Adipocyte (in vitro differentiated cells): ENCODE measurements around the gene MTA3.

Experiments
- DNase-seq: peaks from one replicate; pipeline ENCODE4 v3.0.0-alpha.2; 2015; ENCODE audit warnings: low read depth
- H3K27me3 ChIP-seq: replicated peaks from 2 replicates; pipeline ENCODE4 v1.7.0; 2013; ENCODE audit warnings: mild to moderate bottlenecking, low read length, moderate library complexity; ENCODE audit not compliant: control insufficient read depth, insufficient read depth
- H3K36me3 ChIP-seq: 2 replicates; pipeline ENCODE4 v1.7.0; 2013; ENCODE audit warnings: low read length, mild to moderate bottlenecking, moderate library complexity; ENCODE audit not compliant: control insufficient read depth, insufficient read depth, severe bottlenecking
- H3K4me1 ChIP-seq: 2 replicates; pipeline ENCODE4 v1.7.0; 2013; ENCODE audit warnings: mild to moderate bottlenecking, low read length, moderate library complexity; ENCODE audit not compliant: control insufficient read depth, insufficient read depth
- H3K4me3 ChIP-seq: 2 replicates; pipeline ENCODE4 v1.7.0; 2013; ENCODE audit warnings: mild to moderate bottlenecking, low read length, moderate library complexity
- H3K9ac ChIP-seq: 2 replicates; pipeline ENCODE4 v1.7.0; 2013; ENCODE audit warnings: mild to moderate bottlenecking, low read length, moderate library complexity
- H3K9me3 ChIP-seq: 2 replicates; pipeline ENCODE4 v1.7.0; 2013; ENCODE audit warnings: mild to moderate bottlenecking, low read length, moderate library complexity; ENCODE audit not compliant: control insufficient read depth

MTA3 gene

DNA sequence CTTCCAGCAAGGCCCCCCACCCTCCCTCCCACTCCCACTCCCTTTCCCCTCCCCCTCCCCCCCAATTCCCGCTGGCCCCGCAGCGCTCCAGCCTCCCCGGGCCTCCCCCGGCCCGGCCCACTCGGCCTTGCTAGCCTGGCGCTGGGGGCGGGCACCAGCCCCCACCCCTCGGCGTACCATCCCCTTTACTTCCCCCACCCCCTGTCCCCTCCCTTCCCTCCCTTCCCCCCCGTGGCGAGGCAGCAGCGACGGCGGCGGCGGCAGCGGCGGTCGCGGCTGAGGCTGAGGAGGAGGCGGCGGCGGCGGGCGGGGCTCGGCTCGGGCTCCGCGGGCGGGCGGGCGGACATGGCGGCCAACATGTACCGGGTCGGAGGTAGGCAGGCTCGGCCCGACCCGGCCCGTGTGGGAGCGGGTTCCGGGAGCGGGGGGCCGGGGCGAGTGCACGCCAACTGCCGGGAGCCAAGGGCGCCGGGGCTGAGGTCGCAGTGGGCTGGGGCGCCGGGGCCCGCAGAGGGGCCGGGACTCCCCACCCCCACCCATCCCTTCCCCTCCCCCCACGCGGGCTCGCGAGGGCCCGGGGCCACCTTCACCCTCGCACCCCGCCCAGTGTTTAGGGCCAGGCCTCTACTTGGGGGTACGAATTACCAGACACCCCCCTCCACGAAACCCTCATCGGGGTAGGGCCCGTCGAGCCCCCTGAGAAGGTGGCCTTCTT, at the start of gene MTA3:
MTA3 (plus strand) TSS at position 232 of the 715 bp plus-strand sequence; CDS start at position 346, 114 bp downstream.
- no peaks in the 10 kb centered on the region for H3K9me3 ChIP-seq
- H3K4me1 ChIP-seq: peaks cover 26% of the 10 kb centered on the region
- H3K36me3 ChIP-seq: peaks cover 4% of the 10 kb centered on the region
- DNase-seq: peak; percentile 76
- H3K4me3 ChIP-seq: peak within 1 kb of the TSS; percentile 79
- no peaks in the 10 kb centered on the region for H3K27me3 ChIP-seq
- peak within 1 kb of the TSS; percentile 84 for H3K9ac ChIP-seq

DNA sequence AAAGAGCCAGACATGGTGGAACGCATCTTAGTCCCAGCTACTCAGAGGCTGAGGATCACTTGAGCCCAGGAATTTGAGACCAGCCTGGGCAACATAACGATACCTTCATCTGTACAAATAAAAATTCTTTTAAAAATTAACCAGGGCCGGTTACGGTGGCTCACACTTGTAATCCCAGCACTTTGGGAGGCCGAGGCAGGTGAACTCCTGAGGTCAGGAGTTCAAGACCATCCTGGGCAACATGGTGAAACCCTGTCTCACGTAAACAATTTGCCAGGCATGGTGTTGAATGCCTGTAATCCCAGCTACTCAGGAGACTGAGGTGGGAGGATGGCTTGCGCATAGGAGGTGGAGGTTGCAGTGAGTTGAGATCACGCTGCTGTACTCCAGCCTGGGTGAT, 48.8 kb upstream of the MTA3 start:
- H3K27me3 ChIP-seq: peaks cover 12% of the 10 kb centered on the region
- DNase-seq: no peak
- no peak overlapping the region for H3K9ac ChIP-seq
- no peaks in the 10 kb centered on the region for H3K4me1 ChIP-seq
- no peaks in the 10 kb centered on the region for H3K36me3 ChIP-seq
- no peak overlapping the region for H3K4me3 ChIP-seq
- H3K9me3 ChIP-seq: no peaks in the 10 kb centered on the region

DNA sequence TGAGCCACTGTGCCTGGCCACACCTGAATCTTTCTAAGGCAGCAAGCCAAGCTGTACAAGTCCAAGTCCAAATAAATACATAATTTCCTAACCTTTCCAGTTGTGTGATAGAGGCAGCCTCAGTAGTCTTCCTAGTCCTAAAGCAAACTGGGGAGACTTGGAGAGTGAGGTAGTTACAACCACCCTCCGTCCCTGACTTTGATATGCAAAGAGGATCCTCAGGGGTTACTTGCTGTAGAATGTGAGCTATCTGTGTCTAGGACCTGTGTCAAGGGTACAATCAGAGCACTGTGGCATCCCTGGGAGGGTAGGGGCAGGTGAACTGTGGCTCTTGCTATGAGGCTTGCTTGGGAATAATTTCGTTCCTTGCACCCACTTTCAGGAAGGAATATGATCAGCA, 46.4 kb upstream of the MTA3 start:
- H3K4me1 ChIP-seq: no peaks in the 10 kb centered on the region
- no peaks in the 10 kb centered on the region for H3K9me3 ChIP-seq
- no peaks in the 10 kb centered on the region for H3K36me3 ChIP-seq
- no peak for DNase-seq
- H3K9ac ChIP-seq: no peak overlapping the region
- peaks cover 12% of the 10 kb centered on the region for H3K27me3 ChIP-seq
- no peak overlapping the region for H3K4me3 ChIP-seq

DNA sequence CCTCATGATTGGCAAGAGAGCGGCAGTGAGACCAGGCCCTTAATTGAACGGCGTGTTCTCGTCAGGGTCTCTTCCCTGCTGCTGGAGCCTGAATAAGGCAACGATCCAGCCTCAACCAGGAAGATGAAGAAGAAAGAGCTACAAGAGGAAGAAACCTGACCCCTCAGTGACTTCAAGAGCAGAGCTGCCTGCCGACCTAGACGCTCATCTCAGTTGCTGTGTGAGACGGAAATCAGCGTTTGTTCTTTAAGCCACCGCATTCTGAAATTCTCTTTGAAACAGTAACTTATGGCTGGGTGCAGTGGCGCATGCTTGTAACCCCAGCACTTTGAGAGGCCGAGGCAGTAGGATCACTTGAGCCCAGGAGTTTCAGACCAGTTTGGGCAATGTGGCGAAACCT, 45.1 kb upstream of the MTA3 start:
- Histone ChIP-seq H3K4me3 (no peak overlapping the region), H3K9me3 (no peaks in the 10 kb centered on the region), H3K9ac (no peak overlapping the region), H3K36me3 (no peaks in the 10 kb centered on the region), H3K27me3 (peaks cover 12% of the 10 kb centered on the region), H3K4me1 (no peaks in the 10 kb centered on the region)
- DNase-seq: no peak

DNA sequence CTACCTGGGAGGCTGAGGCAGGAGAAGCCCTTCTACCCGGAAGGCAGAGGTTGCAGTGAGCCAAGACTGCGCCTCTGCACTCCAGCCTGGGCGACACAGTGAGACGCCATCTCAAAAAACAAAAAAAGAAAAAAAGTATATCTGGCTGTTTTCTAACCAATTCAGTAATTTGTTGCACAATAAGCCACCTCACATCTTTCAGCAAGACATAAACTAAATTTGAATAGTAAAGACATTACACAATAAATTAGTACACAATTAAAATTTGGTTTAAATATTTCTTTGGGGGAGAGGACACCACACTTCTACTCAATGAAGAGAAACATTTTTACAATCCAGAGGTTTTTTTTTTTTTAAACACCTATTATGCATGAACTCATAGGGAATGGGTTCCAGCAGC, 36.0 kb upstream of the MTA3 start:
- H3K9me3 ChIP-seq: no peaks in the 10 kb centered on the region
- DNase-seq: no peak
- H3K4me1 ChIP-seq: no peaks in the 10 kb centered on the region
- no peaks in the 10 kb centered on the region for H3K27me3 ChIP-seq
- no peak overlapping the region for H3K4me3 ChIP-seq
- no peaks in the 10 kb centered on the region for H3K36me3 ChIP-seq
- H3K9ac ChIP-seq: no peak overlapping the region

DNA sequence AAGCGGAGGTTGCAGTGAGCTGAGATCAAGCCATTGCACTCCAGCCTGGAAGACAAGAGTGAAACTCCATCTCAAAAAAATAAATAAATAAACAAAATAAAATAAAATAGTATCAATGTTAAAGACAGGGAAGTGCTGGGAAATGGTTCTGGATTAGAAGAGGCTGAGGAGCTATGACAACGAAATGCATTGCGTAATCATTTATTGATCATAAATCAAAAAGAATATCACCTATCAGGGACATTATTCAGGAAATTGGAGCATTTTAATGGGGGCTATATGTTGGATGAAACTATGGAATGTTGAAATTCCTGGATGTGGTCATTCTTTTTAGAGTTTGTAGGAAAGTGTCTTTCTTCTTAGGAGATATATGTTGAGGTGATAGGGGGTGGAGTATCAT, 30.9 kb upstream of the MTA3 start:
- Histone ChIP-seq H3K9ac (no peak overlapping the region), H3K4me1 (no peaks in the 10 kb centered on the region), H3K27me3 (no peaks in the 10 kb centered on the region), H3K36me3 (no peaks in the 10 kb centered on the region), H3K9me3 (no peaks in the 10 kb centered on the region), H3K4me3 (no peak overlapping the region)
- no peak for DNase-seq

DNA sequence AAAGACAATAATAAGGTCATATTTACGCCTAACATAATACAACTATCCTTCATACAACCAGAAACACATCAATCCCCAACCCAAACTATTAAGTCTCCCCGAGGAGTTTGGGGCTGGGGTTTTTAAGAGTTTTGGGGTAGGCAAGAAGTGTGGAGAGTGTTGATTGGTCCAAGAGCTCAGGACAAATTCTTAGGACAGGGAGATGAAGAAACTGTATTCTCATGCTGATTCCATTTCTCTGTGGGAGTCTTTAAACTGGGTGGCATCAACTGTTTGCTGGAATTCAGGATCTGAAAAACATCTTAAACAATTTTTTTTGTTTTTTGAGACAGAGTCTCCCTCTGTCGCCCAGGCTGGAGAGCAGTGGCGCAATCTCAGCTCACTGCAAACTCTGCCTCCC, 25.6 kb upstream of the MTA3 start:
- H3K36me3 ChIP-seq: no peaks in the 10 kb centered on the region
- no peak overlapping the region for H3K9ac ChIP-seq
- H3K4me1 ChIP-seq: no peaks in the 10 kb centered on the region
- no peak overlapping the region for H3K4me3 ChIP-seq
- no peaks in the 10 kb centered on the region for H3K9me3 ChIP-seq
- H3K27me3 ChIP-seq: peaks cover 3% of the 10 kb centered on the region
- DNase-seq: no peak

DNA sequence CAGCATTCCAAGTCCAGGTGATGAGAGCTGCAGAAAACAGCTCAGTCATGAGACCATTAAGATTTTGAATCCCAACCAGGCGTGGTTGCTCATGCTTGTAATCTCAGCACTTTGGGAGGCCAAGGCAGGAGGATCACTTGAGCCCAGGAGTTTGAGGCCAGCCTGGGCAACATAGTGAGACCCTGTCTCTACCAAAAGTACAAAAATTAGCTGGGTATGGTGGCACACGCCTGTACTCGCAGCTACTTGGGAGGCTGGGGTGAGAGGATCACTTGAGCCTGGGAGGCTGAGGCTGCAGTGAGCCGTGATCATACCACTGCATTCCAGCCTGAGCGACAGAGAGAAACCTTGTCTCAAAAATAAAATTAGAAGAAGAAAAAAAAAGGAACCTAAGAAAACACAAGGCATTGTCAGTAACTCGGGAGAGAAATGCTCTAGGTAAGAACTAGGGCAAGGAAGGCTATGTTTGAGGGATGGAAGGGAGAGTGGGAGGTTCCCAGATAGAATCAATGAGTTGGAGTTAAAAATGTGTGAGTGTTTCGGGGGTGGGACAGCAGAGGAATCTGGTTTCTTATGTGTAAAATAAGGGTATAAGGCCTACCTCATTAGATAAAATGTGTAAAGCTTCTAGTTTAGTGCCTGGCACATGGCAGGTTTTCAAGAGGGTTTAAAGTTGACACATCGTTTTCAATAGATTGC, 23.3 kb upstream of the MTA3 start:
- Histone ChIP-seq H3K27me3 (peaks cover 3% of the 10 kb centered on the region), H3K9me3 (no peaks in the 10 kb centered on the region), H3K36me3 (no peaks in the 10 kb centered on the region), H3K4me3 (no peak overlapping the region), H3K4me1 (no peaks in the 10 kb centered on the region), H3K9ac (no peak overlapping the region)
- no peak for DNase-seq

DNA sequence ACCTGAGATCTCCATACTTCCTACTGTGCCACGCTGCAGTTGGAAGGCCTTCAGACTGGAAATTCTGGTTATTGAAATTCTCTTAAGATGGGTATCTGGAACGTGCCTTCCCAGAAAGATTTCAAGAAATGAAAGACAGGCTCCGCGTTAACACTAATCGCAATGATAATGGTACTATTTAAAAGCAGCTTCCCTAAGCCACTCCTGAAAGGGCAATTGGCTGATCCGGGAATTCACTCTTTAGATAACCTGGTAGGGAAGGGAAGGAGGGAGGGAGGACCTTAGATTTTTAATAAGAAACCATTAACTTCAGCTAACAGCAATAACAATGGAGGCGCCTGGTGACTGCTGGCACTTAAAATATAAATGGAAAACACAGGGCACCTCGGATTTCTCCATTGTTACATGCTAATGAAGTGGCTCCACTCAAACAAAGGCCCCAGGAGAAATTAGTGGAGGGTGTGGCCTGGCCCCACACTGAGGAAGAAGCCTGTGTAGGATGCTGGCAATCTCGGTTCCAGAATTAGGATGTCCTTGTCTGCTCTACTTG, 22.5 kb upstream of the MTA3 start:
- Histone ChIP-seq H3K4me3 (no peak overlapping the region), H3K36me3 (no peaks in the 10 kb centered on the region), H3K9ac (no peak overlapping the region), H3K27me3 (peaks cover 3% of the 10 kb centered on the region), H3K9me3 (no peaks in the 10 kb centered on the region), H3K4me1 (no peaks in the 10 kb centered on the region)
- DNase-seq: no peak

DNA sequence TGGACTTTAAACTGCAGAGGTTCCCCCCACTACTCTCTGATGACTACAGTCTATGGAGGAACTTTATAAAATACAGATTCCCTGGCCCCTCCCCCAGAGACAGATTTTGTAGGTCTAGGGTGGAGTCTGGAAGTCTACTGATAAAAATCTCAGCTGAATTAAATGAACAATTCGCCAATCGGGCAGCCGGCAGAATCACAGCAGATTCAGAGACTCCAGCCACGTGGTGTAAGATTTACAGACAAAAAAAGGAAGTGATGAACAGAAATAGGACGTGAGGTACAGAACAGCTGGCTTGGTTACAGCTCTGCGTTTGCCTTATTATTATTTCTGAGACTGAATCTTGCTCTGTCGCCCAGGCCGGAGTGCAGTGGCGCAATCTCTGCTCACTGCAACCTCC, 21.4 kb upstream of the MTA3 start:
- Histone ChIP-seq H3K9me3 (no peaks in the 10 kb centered on the region), H3K4me1 (no peaks in the 10 kb centered on the region), H3K27me3 (peaks cover 3% of the 10 kb centered on the region), H3K36me3 (no peaks in the 10 kb centered on the region), H3K4me3 (no peak overlapping the region), H3K9ac (no peak overlapping the region)
- no peak for DNase-seq

DNA sequence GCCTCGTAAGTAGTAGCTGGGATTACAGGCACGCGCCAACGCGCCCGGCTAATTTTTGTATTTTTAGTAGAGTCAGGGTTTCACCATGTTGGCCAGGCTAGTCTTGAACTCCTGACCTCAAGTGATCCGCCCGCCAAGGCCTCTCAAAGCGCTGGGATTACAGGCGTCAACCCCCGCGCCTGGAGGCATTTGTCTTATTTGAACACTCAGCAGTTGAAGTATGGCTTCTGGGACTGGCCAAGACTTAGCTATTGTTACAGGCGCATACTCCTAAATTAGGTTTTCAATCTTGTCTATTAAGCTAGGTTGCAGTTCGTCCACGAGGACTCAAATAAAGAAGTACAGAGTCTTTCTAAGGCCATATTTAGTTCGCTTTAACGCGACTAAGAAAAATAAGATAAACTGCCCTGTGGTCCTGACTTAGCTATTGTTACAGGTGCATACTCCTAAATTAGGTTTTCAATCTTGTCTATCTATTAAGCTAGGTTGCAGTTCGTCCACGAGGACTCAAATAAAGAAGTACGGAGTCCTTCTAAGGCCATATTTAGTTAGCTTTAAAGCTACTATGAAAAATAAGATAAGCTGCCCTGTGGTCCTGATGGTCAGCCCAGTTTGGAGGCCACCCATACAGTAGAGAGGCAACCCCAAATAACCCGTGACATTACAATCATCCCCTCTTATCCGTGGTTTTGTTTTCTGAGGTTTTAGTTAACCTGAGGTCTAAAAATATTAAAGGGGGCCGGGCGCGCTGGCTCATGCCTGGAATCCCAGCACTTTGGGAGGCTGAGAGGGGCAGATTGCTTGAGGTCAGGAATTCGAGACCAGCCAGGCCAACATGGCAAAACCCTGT, 20.8 kb upstream of the MTA3 start:
- H3K27me3 ChIP-seq: peaks cover 3% of the 10 kb centered on the region
- no peak for DNase-seq
- no peak overlapping the region for H3K4me3 ChIP-seq
- H3K9me3 ChIP-seq: no peaks in the 10 kb centered on the region
- no peaks in the 10 kb centered on the region for H3K36me3 ChIP-seq
- H3K9ac ChIP-seq: no peak overlapping the region
- no peaks in the 10 kb centered on the region for H3K4me1 ChIP-seq
